ENCODE data around the gene FAM83F. TPM values are rescaled to one million over a fixed set of nuclear protein-coding genes. Genes with fewer than 3 reads are reported as not detected.
A peak's percentile ranks its signal among the peaks of the same experiment; 100 is the strongest.

Gene FAM83F
- total RNA-seq, 5 donors from 2014 or later (not counting 1 experiment from before 2014, with no cell fraction given), result 0.26 to 4.9 (median 0.79) TPM

DNA sequence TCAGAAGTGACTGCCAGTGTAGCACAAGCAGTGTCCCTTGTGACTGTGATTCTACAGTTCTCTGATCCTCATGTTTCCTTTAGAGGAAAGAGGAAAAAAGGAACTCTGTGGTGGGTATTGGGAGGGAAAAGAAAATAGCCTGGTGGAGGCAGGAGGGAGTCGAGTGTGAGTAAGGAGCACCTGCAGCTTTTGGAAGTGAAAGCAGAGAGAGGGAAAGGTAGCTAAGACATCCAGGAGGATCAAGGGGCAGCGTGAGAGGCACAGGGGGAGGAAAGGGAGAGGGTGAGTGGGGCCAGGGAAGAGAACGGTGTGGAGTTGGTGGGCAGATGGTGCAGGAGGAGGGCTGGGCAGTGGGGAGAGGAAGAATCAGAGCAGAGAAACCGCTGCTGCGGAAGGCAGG is 22.1 kb upstream of the FAM83F start:
- Mint-ChIP-seq H3K4me3 (no peak overlapping the region), H3K27ac (peak overlapping the region; percentile 39 to 80), H3K9me3 (no peaks in the 10 kb centered on the region), H3K36me3 (peaks cover 73% of the 10 kb centered on the region), H3K27me3 (no peaks in the 10 kb centered on the region), H3K4me1 (peaks cover 0 to 16% (median 0%) of the 10 kb centered on the region in 3 donors)
- H3K4me3 ChIP-seq (ENCODE audit: control insufficient read depth in 1 of 2, extremely low read depth in 1 of 2, low read length in 1 of 2), result no peak overlapping the region
- H3K36me3 ChIP-seq (ENCODE audit: control insufficient read depth in 2 of 2, extremely low read depth in 1 of 2, insufficient read depth in 1 of 2, low read length in 1 of 2), result peaks cover 32 to 82% of the 10 kb centered on the region in 2 donors
- ChIA-PET POLR2A (interaction anchor here in 1 of 2 donors (0.6 kb wide), 1 partner anchor 20 kb away, joined by 3 read pairs; no protein-coding TSS in a partner anchor), CTCF (interaction anchor here in 1 of 2 donors (0.8 kb wide), 1 partner anchor 31 kb away, joined by 4 read pairs; no protein-coding TSS in a partner anchor)
- 90% methylated on average over 4 of the region's 5 CpGs for WGBS (ENCODE audit: insufficient coverage)
- H3K27me3 ChIP-seq (replicated peaks in 1 of 2; ENCODE audit: control insufficient read depth in 2 of 2, extremely low read depth in 1 of 2, insufficient read depth in 2 of 2, low read length in 1 of 2), result no peaks in the 10 kb centered on the region
- no peaks in the 10 kb centered on the region for H3K4me1 ChIP-seq (ENCODE audit: control insufficient read depth in 1 of 2, extremely low read depth in 1 of 2, insufficient read depth in 2 of 2, low read length in 2 of 2)
- H3K27ac ChIP-seq (ENCODE audit: low read length), result no peak overlapping the region
- no peak for ATAC-seq (replicated peaks in 1 of 4)
- H3K9me3 ChIP-seq, result no peaks in the 10 kb centered on the region
- no peak for DNase-seq

DNA sequence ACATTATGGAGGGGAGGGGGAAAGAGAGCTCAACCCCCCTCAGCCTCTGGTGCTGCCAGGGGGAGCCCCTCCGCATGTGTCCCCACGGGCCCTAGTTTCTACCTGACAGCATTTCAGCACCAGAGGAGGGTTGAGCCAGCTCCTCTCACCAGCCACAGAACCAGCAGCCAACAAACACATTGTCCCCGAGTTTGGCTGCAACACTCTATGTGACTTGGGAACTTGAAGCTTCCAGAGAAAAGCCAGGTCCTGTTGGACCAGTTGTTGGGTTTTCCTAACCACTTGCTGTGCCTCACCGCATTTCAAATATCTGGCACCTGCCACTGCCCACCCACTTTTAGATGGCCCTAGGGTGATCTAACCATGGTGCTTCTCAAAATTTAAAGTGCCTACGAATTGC is 21.1 kb upstream of the FAM83F start:
- Mint-ChIP-seq H3K36me3 (peaks cover 65% of the 10 kb centered on the region), H3K27me3 (no peaks in the 10 kb centered on the region), H3K4me1 (peaks cover 0 to 12% (median 2%) of the 10 kb centered on the region in 3 donors), H3K27ac (peak overlapping the region in 1 of 2 donors; percentile 39), H3K4me3 (no peak overlapping the region), H3K9me3 (no peaks in the 10 kb centered on the region)
- no peaks in the 10 kb centered on the region for H3K27me3 ChIP-seq (replicated peaks in 1 of 2; ENCODE audit: control insufficient read depth in 2 of 2, extremely low read depth in 1 of 2, insufficient read depth in 2 of 2, low read length in 1 of 2)
- H3K4me1 ChIP-seq (ENCODE audit: control insufficient read depth in 1 of 2, extremely low read depth in 1 of 2, insufficient read depth in 2 of 2, low read length in 2 of 2), result no peaks in the 10 kb centered on the region
- CTCF ChIA-PET, result interaction anchor here in 1 of 2 donors (0.6 kb wide), 1 partner anchor 20 kb away, joined by 4 read pairs; no protein-coding TSS in a partner anchor
- peaks cover 32 to 72% of the 10 kb centered on the region in 2 donors for H3K36me3 ChIP-seq (ENCODE audit: control insufficient read depth in 2 of 2, extremely low read depth in 1 of 2, insufficient read depth in 1 of 2, low read length in 1 of 2)
- no peak overlapping the region for H3K27ac ChIP-seq (ENCODE audit: low read length)
- no peak overlapping the region for H3K4me3 ChIP-seq (ENCODE audit: control insufficient read depth in 1 of 2, extremely low read depth in 1 of 2, low read length in 1 of 2)
- H3K9me3 ChIP-seq, result no peaks in the 10 kb centered on the region
- POLR2A ChIA-PET, result interaction anchor here in 1 of 2 donors (0.5 kb wide), 2 partner anchors 20 to 53 kb away, joined by 3 to 7 read pairs; no protein-coding TSS in a partner anchor
- ATAC-seq (replicated peaks in 1 of 4) (no peak), DNase-seq (no peak)
- WGBS (ENCODE audit: insufficient coverage), result 77% methylated on average over 3 of the region's 5 CpGs

DNA sequence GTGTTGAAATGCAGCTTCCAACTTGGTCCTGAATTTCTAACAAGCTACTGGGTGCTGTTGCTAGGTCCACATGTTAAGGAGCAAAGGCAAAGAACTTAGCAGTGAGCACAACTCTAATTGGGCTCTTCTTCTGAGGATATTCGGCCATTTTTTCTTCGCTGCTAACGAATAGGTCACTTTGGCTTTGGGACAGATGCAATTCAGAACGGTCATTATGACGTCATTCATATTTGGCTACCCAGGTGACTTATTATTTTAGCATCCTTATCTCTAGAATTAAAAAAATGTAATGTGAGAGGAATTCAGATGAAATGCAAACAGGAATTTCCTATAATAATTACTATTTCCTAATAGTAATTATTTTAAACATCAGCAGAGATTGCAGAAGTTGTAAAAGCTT is 20.7 kb upstream of the FAM83F start:
- no peaks in the 10 kb centered on the region for H3K27me3 Mint-ChIP-seq
- H3K9me3 Mint-ChIP-seq, result no peaks in the 10 kb centered on the region
- Histone ChIP-seq H3K27ac (ENCODE audit: low read length) (no peak overlapping the region), H3K36me3 (ENCODE audit: control insufficient read depth in 2 of 2, extremely low read depth in 1 of 2, insufficient read depth in 1 of 2, low read length in 1 of 2) (peaks cover 32 to 67% of the 10 kb centered on the region in 2 donors), H3K4me1 (ENCODE audit: control insufficient read depth in 1 of 2, extremely low read depth in 1 of 2, insufficient read depth in 2 of 2, low read length in 2 of 2) (no peaks in the 10 kb centered on the region), H3K27me3 (replicated peaks in 1 of 2; ENCODE audit: control insufficient read depth in 2 of 2, extremely low read depth in 1 of 2, insufficient read depth in 2 of 2, low read length in 1 of 2) (no peaks in the 10 kb centered on the region), H3K9me3 (no peaks in the 10 kb centered on the region), H3K4me3 (ENCODE audit: control insufficient read depth in 1 of 2, extremely low read depth in 1 of 2, low read length in 1 of 2) (no peak overlapping the region)
- DNase-seq, result no peak
- no CpG with 5 or more reads among the region's 5 CpGs for WGBS (ENCODE audit: insufficient coverage)
- peak overlapping the region in 1 of 2 donors; percentile 39 for H3K27ac Mint-ChIP-seq
- no peak overlapping the region for H3K4me3 Mint-ChIP-seq
- peaks cover 3 to 11% (median 5%) of the 10 kb centered on the region in 3 donors for H3K4me1 Mint-ChIP-seq
- ChIA-PET POLR2A (interaction anchor here in 1 of 2 donors (0.5 to 0.6 kb wide), 2 partner anchors 190 to 421 kb away, joined by 3 to 7 read pairs; no protein-coding TSS in a partner anchor), CTCF (interaction anchor here in 1 of 2 donors (0.6 kb wide), 1 partner anchor 20 kb away, joined by 4 read pairs; no protein-coding TSS in a partner anchor)
- peaks cover 61% of the 10 kb centered on the region for H3K36me3 Mint-ChIP-seq
- no peak for ATAC-seq (replicated peaks in 1 of 4)

DNA sequence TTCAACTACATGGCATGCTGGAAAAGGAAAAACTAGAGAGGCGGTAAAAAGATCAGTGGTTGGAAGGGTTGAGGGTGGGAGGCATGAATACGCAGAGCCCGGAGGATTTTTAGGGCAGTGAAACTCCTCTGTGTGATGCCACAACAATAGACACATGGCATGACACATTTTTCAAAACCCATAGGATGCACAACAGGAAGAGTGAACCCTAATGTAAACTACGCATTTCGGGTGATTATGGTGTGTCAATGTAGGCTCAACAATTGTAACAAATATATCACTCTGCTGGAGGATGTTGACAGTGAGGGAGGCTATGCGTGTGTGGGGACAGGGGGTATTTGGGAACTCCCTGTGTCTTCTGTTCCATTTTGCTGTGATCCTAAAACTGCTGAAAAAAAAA is 15.7 kb upstream of the FAM83F start:
- Mint-ChIP-seq H3K27ac (peak overlapping the region; percentile 58 to 81), H3K4me1 (peaks cover 28 to 33% (median 32%) of the 10 kb centered on the region in 3 donors), H3K9me3 (no peaks in the 10 kb centered on the region), H3K36me3 (peaks cover 17% of the 10 kb centered on the region), H3K27me3 (no peaks in the 10 kb centered on the region), H3K4me3 (no peak overlapping the region)
- Histone ChIP-seq H3K27me3 (replicated peaks in 1 of 2; ENCODE audit: control insufficient read depth in 2 of 2, extremely low read depth in 1 of 2, insufficient read depth in 2 of 2, low read length in 1 of 2) (no peaks in the 10 kb centered on the region), H3K27ac (ENCODE audit: low read length) (no peak overlapping the region), H3K9me3 (no peaks in the 10 kb centered on the region), H3K4me1 (ENCODE audit: control insufficient read depth in 1 of 2, extremely low read depth in 1 of 2, insufficient read depth in 2 of 2, low read length in 2 of 2) (peaks cover 11 to 12% of the 10 kb centered on the region in 2 experiments), H3K36me3 (ENCODE audit: control insufficient read depth in 2 of 2, extremely low read depth in 1 of 2, insufficient read depth in 1 of 2, low read length in 1 of 2) (peaks cover under 1 to 18% of the 10 kb centered on the region in 2 donors), H3K4me3 (ENCODE audit: control insufficient read depth in 1 of 2, extremely low read depth in 1 of 2, low read length in 1 of 2) (no peak overlapping the region)
- POLR2A ChIA-PET, result no interaction called here
- ATAC-seq (replicated peaks in 1 of 4) (peak in 2 of 4 experiments; percentile 24 to 59), DNase-seq (no peak)
- 80% methylated on average over 1 of the region's 6 CpGs for WGBS (ENCODE audit: insufficient coverage)
- CTCF ChIA-PET, result interaction anchor here in 1 of 2 donors (0.6 kb wide), 1 partner anchor 89 kb away, joined by 3 read pairs; no protein-coding TSS in a partner anchor

DNA sequence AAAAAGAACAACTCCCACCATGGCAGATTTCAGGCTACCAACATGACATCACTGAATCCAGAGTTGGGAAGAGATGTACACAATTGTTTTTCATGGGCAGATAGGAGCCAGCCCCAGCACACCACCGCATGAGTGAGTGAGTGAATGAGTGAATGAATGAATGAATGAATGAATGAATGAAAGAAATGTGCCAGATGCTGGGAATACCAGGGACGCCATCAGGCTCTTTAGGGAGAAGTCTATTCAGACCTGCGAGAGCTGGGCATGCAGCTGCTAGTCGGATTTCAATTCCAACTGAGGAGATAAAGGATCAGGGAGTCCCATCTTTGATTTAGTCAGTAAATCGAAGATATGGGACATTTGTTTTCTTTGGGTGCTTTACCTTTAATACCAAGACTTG is 15.3 kb upstream of the FAM83F start:
- DNase-seq, result no peak
- Mint-ChIP-seq H3K9me3 (no peaks in the 10 kb centered on the region), H3K27me3 (no peaks in the 10 kb centered on the region), H3K27ac (peak overlapping the region in 1 of 2 donors; percentile 81), H3K36me3 (peaks cover 17% of the 10 kb centered on the region), H3K4me3 (no peak overlapping the region), H3K4me1 (peaks cover 29 to 33% (median 33%) of the 10 kb centered on the region in 3 donors)
- WGBS (ENCODE audit: insufficient coverage), result 88% methylated on average over 2 of the region's 5 CpGs
- ChIA-PET POLR2A (no interaction called here), CTCF (interaction anchor here in 1 of 2 donors (1.0 kb wide), 1 partner anchor 17 kb away, joined by 3 read pairs; no protein-coding TSS in a partner anchor)
- no peak overlapping the region for H3K27ac ChIP-seq (ENCODE audit: low read length)
- peaks cover 0 to 15% of the 10 kb centered on the region in 2 donors for H3K36me3 ChIP-seq (ENCODE audit: control insufficient read depth in 2 of 2, extremely low read depth in 1 of 2, insufficient read depth in 1 of 2, low read length in 1 of 2)
- no peaks in the 10 kb centered on the region for H3K9me3 ChIP-seq
- H3K4me3 ChIP-seq (ENCODE audit: control insufficient read depth in 1 of 2, extremely low read depth in 1 of 2, low read length in 1 of 2), result no peak overlapping the region
- no peak for ATAC-seq (replicated peaks in 1 of 4)
- H3K4me1 ChIP-seq (ENCODE audit: control insufficient read depth in 1 of 2, extremely low read depth in 1 of 2, insufficient read depth in 2 of 2, low read length in 2 of 2), result peaks cover 11 to 12% of the 10 kb centered on the region in 2 experiments
- H3K27me3 ChIP-seq (replicated peaks in 1 of 2; ENCODE audit: control insufficient read depth in 2 of 2, extremely low read depth in 1 of 2, insufficient read depth in 2 of 2, low read length in 1 of 2), result no peaks in the 10 kb centered on the region

DNA sequence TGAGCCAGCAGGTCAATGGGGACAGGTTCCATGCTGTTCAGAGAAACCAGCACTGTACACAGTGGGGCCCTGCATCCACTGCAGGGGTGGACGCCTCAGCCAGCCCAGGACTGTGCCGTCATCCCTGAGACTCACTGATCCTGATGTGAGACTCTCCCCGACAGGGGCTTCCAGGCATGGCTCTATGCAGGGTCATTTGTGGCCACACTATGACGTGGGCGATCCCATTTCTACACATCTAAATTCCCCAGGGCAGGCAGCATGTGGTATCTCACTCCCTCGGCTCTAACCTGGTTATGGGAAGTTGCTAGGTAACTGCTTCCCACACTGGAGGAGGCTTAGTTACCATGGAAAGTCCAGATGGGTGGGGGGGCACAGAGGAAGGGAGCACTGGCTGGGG is 14.2 kb upstream of the FAM83F start:
- peaks cover 0 to 11% of the 10 kb centered on the region in 2 donors for H3K36me3 ChIP-seq (ENCODE audit: control insufficient read depth in 2 of 2, extremely low read depth in 1 of 2, insufficient read depth in 1 of 2, low read length in 1 of 2)
- Mint-ChIP-seq H3K4me1 (peaks cover 34 to 39% (median 36%) of the 10 kb centered on the region in 3 donors), H3K27ac (peak overlapping the region; percentile 55 to 81), H3K27me3 (no peaks in the 10 kb centered on the region), H3K36me3 (peaks cover 10% of the 10 kb centered on the region), H3K9me3 (no peaks in the 10 kb centered on the region), H3K4me3 (peak overlapping the region in 1 of 3 donors; percentile 48)
- H3K4me3 ChIP-seq (ENCODE audit: control insufficient read depth in 1 of 2, extremely low read depth in 1 of 2, low read length in 1 of 2), result no peak overlapping the region
- H3K4me1 ChIP-seq (ENCODE audit: control insufficient read depth in 1 of 2, extremely low read depth in 1 of 2, insufficient read depth in 2 of 2, low read length in 2 of 2), result peaks cover 18 to 19% of the 10 kb centered on the region in 2 experiments
- ATAC-seq (replicated peaks in 1 of 4) (peak in 2 of 4 experiments; percentile 8 to 11), DNase-seq (no peak)
- CTCF ChIA-PET, result no interaction called here
- no peaks in the 10 kb centered on the region for H3K27me3 ChIP-seq (replicated peaks in 1 of 2; ENCODE audit: control insufficient read depth in 2 of 2, extremely low read depth in 1 of 2, insufficient read depth in 2 of 2, low read length in 1 of 2)
- no peak overlapping the region for H3K27ac ChIP-seq (ENCODE audit: low read length)
- WGBS (ENCODE audit: insufficient coverage), result 93% methylated on average over 4 of the region's 6 CpGs
- no peaks in the 10 kb centered on the region for H3K9me3 ChIP-seq
- POLR2A ChIA-PET, result no interaction called here

Data from T-cell (primary cell).